ENCODE data around the gene CATSPER4. TPM values are rescaled to one million over a fixed set of nuclear protein-coding genes. Genes with fewer than 3 reads are reported as not detected.

Gene CATSPER4
- total and polyA plus RNA-seq, 2 experiments from 2014 or later = 0.31 TPM; not detected in 1

GRCh38 chr1:26213335-26213905 lies 23.0 kb downstream of the CATSPER4 start (continued):
- TF ChIP-seq ZNF462 (CRISPR knock-in tag; IDR thresholded peaks at IDR 0.05) (no peak), CREB1 (CRISPR knock-in tag; IDR thresholded peaks at IDR 0.05; ENCODE audit: low read depth) (no peak), JUNB (IDR thresholded peaks at IDR 0.05; ENCODE audit: unreplicated experiment) (no peak)

GRCh38 chr1:26215246-26215645 lies 24.8 kb downstream of the CATSPER4 start:
- peaks cover 7% of the 10 kb centered on the region; the same call in 2 of the 3 replicates for H3K4me1 Mint-ChIP-seq
- H2AFZ ChIP-seq = no peak overlapping the region
- ATAC-seq (no peak), DNase-seq (ENCODE audit: low spot score) (no peak)
- no peaks in the 10 kb centered on the region for H3K27me3 ChIP-seq (ENCODE audit: insufficient read depth)
- no peak overlapping the region for H3K4me2 ChIP-seq
- no peaks in the 10 kb centered on the region for H3F3A ChIP-seq (replicated peaks; ENCODE audit: low read depth)
- no peak overlapping the region for H3K27ac ChIP-seq (ENCODE audit: low read depth)
- H3K27me3 Mint-ChIP-seq (ENCODE audit: insufficient read depth, low read depth, poor library complexity) = peaks cover 6% of the 10 kb centered on the region
- H3K36me3 Mint-ChIP-seq (ENCODE audit: low read depth) = no peaks in the 10 kb centered on the region
- no peak overlapping the region for H3K4me3 ChIP-seq
- H3K9me3 Mint-ChIP-seq = no peaks in the 10 kb centered on the region
- H3K36me3 ChIP-seq (ENCODE audit: insufficient read depth) = no peaks in the 10 kb centered on the region
- H3K27ac Mint-ChIP-seq = no peak overlapping the region
- H4K20me1 ChIP-seq (replicated peaks; ENCODE audit: insufficient read depth) = no peaks in the 10 kb centered on the region
- 0 out of 2 replicates have a peak, but pooled peaks cover 3% of the 10 kb centered on the region for H3K4me1 ChIP-seq (ENCODE audit: insufficient read depth)
- H3K4me3 Mint-ChIP-seq = no peak overlapping the region
- no peaks in the 10 kb centered on the region for H3K79me2 ChIP-seq (replicated peaks; ENCODE audit: insufficient read depth)
- H3K9me2 ChIP-seq (ENCODE audit: insufficient read depth) = no peaks in the 10 kb centered on the region
- no peak for TF ChIP-seq JUNB (IDR thresholded peaks at IDR 0.05; ENCODE audit: unreplicated experiment)
- TF ChIP-seq POLR2AphosphoS5 (IDR thresholded peaks at IDR 0.05; ENCODE audit: low read depth) = no peak
- TF ChIP-seq ZNF462 (CRISPR knock-in tag; IDR thresholded peaks at IDR 0.05) = no peak
- TF ChIP-seq CREB1 (CRISPR knock-in tag; IDR thresholded peaks at IDR 0.05; ENCODE audit: low read depth) = no peak
- TF ChIP-seq STAT1 (IDR thresholded peaks at IDR 0.05; ENCODE audit: unreplicated experiment) = no peak
- no peak for TF ChIP-seq ZNF114 (CRISPR knock-in tag; IDR thresholded peaks at IDR 0.05)
- no peak for TF ChIP-seq CTCF (conservative IDR thresholded peaks at IDR 0.05; ENCODE audit: low read depth in 2 of 2)

All from GM23338 (cell line).